ENCODE data around the gene DPF1. TPM values are rescaled to one million over a fixed set of nuclear protein-coding genes. Genes with fewer than 3 reads are reported as not detected.
A peak's percentile ranks its signal among the peaks of the same experiment; 100 is the strongest.

The DPF1 gene
- total and polyA plus RNA-seq, 2 donors from 2014 or later, result not detected

DNA sequence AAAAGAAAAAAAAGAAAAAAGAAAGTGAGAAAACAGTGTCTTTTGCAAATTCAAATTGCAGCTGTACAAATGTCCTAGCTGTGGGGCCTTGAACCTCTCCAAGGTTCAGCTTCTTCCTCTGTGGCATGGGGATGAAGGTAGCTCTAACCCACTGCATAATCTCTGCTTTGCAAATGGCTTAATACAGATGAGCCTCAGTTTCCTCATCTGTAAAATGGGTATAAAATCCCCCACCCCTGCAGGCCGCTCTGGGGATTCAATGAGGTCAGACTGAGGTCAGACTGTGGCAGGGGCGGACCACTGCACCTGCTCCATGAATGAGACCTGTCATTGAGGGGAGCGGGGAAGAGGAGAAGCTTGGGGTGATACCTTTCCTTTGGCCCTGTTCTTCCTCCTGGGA, 5.8 kb downstream of the DPF1 start:
- intact Hi-C loops (cut with DNase I), result no loop called here
- no peak for FAIRE-seq

DNA sequence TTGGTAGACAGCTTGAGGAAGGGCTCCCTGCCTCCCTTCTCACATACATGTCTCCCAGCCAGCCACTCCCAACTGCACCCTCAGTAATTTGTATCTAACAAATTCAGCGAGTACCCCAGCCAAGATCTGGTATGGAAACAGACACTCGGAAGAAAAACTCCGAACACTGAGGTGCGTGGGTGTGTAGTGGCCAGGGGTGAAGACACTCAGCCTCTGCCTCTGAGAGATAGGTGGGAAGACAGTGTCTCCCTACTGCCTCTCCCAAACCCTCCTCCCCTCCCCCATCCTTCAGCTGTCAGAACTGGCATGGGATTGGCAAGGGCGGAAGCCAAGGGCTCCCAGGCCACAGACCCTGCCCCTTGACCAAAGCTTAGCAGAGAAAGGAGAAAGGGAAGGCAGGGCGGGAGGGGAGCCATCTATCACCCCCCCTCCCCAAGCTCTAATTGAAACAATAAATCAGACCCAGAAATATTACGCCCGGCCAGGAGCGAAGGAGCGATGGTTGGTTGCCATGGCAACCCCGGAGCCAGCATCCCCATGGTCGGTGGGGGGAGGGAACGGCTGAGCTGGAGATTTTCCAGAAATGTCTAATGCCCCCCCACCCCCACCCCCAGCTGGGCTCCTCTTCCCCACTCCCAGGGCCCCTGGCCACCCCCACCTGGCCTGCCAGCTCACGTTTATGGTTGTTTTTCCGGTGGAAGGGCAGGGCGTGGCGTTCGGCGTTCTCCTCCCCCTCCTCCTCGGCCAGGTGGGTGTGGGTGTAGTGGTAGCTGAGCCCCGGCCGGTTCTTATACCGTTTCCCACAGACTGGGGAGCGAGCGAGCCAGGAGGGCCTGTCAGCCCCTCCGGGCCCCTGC, 7.0 kb downstream of the DPF1 start:
- Histone ChIP-seq H3K4me3 (ENCODE audit: low read length in 3 of 3) (no peak overlapping the region), H3K27me3 (ENCODE audit: control insufficient read depth, insufficient read depth, low read length) (no peaks in the 10 kb centered on the region), H3K4me1 (ENCODE audit: control insufficient read depth in 2 of 3, insufficient read depth in 2 of 3, low read depth in 1 of 3, low read length in 3 of 3) (no peaks in the 10 kb centered on the region), H3K9me3 (ENCODE audit: control insufficient read depth in 2 of 3, insufficient read depth in 1 of 3, low read length in 3 of 3) (no peaks in the 10 kb centered on the region), H3K9ac (ENCODE audit: low read length in 3 of 3) (no peak overlapping the region), H3K36me3 (ENCODE audit: control insufficient read depth in 2 of 3, insufficient read depth in 3 of 3, low read length in 3 of 3) (no peaks in the 10 kb centered on the region), H3K27ac (ENCODE audit: low read depth in 2 of 2, low read length in 2 of 2) (no peak overlapping the region)
- FAIRE-seq (no peak), DNase-seq (peak in 3 of 5 donors; percentile 42 to 83 (median 56))
- intact Hi-C loops (cut with DNase I), result no loop called here
- no peak for TF ChIP-seq CTCF (IDR thresholded peaks at IDR 0.05; ENCODE audit: borderline replicate concordance, extremely low read depth, insufficient read depth)

More for the DNA sequence above, 5.8 kb downstream of the DPF1 start:
- Histone ChIP-seq H3K36me3 (ENCODE audit: control insufficient read depth in 2 of 3, insufficient read depth in 3 of 3, low read length in 3 of 3) (no peaks in the 10 kb centered on the region), H3K4me3 (ENCODE audit: low read length in 3 of 3) (no peak overlapping the region), H3K4me1 (ENCODE audit: control insufficient read depth in 2 of 3, insufficient read depth in 2 of 3, low read depth in 1 of 3, low read length in 3 of 3) (no peaks in the 10 kb centered on the region), H3K27me3 (ENCODE audit: control insufficient read depth, insufficient read depth, low read length) (no peaks in the 10 kb centered on the region), H3K27ac (ENCODE audit: low read depth in 2 of 2, low read length in 2 of 2) (no peak overlapping the region), H3K9ac (ENCODE audit: low read length in 3 of 3) (no peak overlapping the region), H3K9me3 (ENCODE audit: control insufficient read depth in 2 of 3, insufficient read depth in 1 of 3, low read length in 3 of 3) (no peaks in the 10 kb centered on the region)
- DNase-seq, result no peak
- TF ChIP-seq CTCF (IDR thresholded peaks at IDR 0.05; ENCODE audit: borderline replicate concordance, extremely low read depth, insufficient read depth), result no peak

GRCh38 chr19:38213911-38214625, 10.0 kb downstream of the DPF1 start:
- Histone ChIP-seq H3K27me3 (ENCODE audit: control insufficient read depth, insufficient read depth, low read length) (no peaks in the 10 kb centered on the region), H3K27ac (ENCODE audit: low read depth in 2 of 2, low read length in 2 of 2) (no peak overlapping the region), H3K4me3 (ENCODE audit: low read length in 3 of 3) (no peak overlapping the region), H3K9me3 (ENCODE audit: control insufficient read depth in 2 of 3, insufficient read depth in 1 of 3, low read length in 3 of 3) (no peaks in the 10 kb centered on the region), H3K9ac (ENCODE audit: low read length in 3 of 3) (no peak overlapping the region), H3K4me1 (ENCODE audit: control insufficient read depth in 2 of 3, insufficient read depth in 2 of 3, low read depth in 1 of 3, low read length in 3 of 3) (peaks cover 0 to 11% (median 0%) of the 10 kb centered on the region in 3 donors), H3K36me3 (ENCODE audit: control insufficient read depth in 2 of 3, insufficient read depth in 3 of 3, low read length in 3 of 3) (no peaks in the 10 kb centered on the region)
- no peak for FAIRE-seq
- intact Hi-C loops (cut with DNase I), result no loop called here
- no peak for TF ChIP-seq CTCF (IDR thresholded peaks at IDR 0.05; ENCODE audit: borderline replicate concordance, extremely low read depth, insufficient read depth)
- peak in 4 of 5 donors; percentile 75 to 90 (median 86) for DNase-seq
